ENCODE results near the gene HES4. TPM values are rescaled to one million over a fixed set of nuclear protein-coding genes. Genes with fewer than 3 reads are reported as not detected.

HES4 gene
- total RNA-seq, 1 experiment from 2014 or later: 18.5 TPM

- H3K4me3 ChIP-seq (ENCODE audit: low read depth, low read length, poor library complexity, severe bottlenecking): no peak overlapping the region
- BruUV-seq (replicated peaks): no TSS peak
- POLR2A ChIA-PET (ENCODE audit: low non-redundant PET): no interaction called here
Observed at GRCh38 chr1:967466-968343, 32.2 kb downstream of the HES4 start.

GRCh38 chr1:966704-967300, 33.1 kb downstream of the HES4 start:
- no peak overlapping the region for H3K27ac ChIP-seq (ENCODE audit: low read depth, low read length, poor library complexity, severe bottlenecking)
- BruUV-seq (replicated peaks): no TSS peak
- peaks cover 8% of the 10 kb centered on the region for H3K4me1 ChIP-seq (ENCODE audit: insufficient read depth, low read length, poor library complexity, severe bottlenecking)
- TF ChIP-seq CTCF (conservative IDR thresholded peaks at IDR 0.05; ENCODE audit: low read depth, low read length): no peak
- TF ChIP-seq EZH2 (IDR thresholded peaks at IDR 0.05; ENCODE audit: borderline replicate concordance, low read depth, low read length, poor library complexity, severe bottlenecking): no peak
- H3K36me3 ChIP-seq (ENCODE audit: insufficient read depth, low read length, poor library complexity, severe bottlenecking): peaks cover 6% of the 10 kb centered on the region
- peaks cover 18% of the 10 kb centered on the region for H3K27me3 ChIP-seq (replicated peaks; ENCODE audit: insufficient read depth, low read depth, low read length, poor library complexity)
- peak overlapping the region; percentile 51 for H3K4me3 ChIP-seq (ENCODE audit: low read depth, low read length, poor library complexity, severe bottlenecking)
- no peaks in the 10 kb centered on the region for H3K9me3 ChIP-seq (ENCODE audit: low read depth, low read length, poor library complexity, severe bottlenecking)
- DNase-seq (ENCODE audit: low spot score): peak; percentile 63
- POLR2A ChIA-PET (ENCODE audit: low non-redundant PET): no interaction called here
- CTCF ChIA-PET: no interaction called here
- intact Hi-C loops (cut with micrococcal nuclease; ENCODE audit: unreplicated experiment): no loop called here

More at GRCh38 chr1:967466-968343, 32.2 kb downstream of the HES4 start:
- no peak for TF ChIP-seq EZH2 (IDR thresholded peaks at IDR 0.05; ENCODE audit: borderline replicate concordance, low read depth, low read length, poor library complexity, severe bottlenecking)
- no peak for TF ChIP-seq CTCF (conservative IDR thresholded peaks at IDR 0.05; ENCODE audit: low read depth, low read length)
- Histone ChIP-seq H3K4me1 (ENCODE audit: insufficient read depth, low read length, poor library complexity, severe bottlenecking) (peaks cover 8% of the 10 kb centered on the region), H3K27me3 (replicated peaks; ENCODE audit: insufficient read depth, low read depth, low read length, poor library complexity) (peaks cover 25% of the 10 kb centered on the region), H3K27ac (ENCODE audit: low read depth, low read length, poor library complexity, severe bottlenecking) (no peak overlapping the region), H3K36me3 (ENCODE audit: insufficient read depth, low read length, poor library complexity, severe bottlenecking) (no peaks in the 10 kb centered on the region), H3K9me3 (ENCODE audit: low read depth, low read length, poor library complexity, severe bottlenecking) (no peaks in the 10 kb centered on the region)
- CTCF ChIA-PET: no interaction called here
- intact Hi-C loops (cut with micrococcal nuclease; ENCODE audit: unreplicated experiment): no loop called here
- no peak for DNase-seq (ENCODE audit: low spot score)

- no peak for DNase-seq (ENCODE audit: low spot score)
- H3K27ac ChIP-seq (ENCODE audit: low read depth, low read length, poor library complexity, severe bottlenecking): no peak within 1 kb of the TSS
- BruUV-seq (replicated peaks): no TSS peak
- H3K27me3 ChIP-seq (replicated peaks; ENCODE audit: insufficient read depth, low read depth, low read length, poor library complexity): peaks cover 13% of the 10 kb centered on the region
- no peaks in the 10 kb centered on the region for H3K9me3 ChIP-seq (ENCODE audit: low read depth, low read length, poor library complexity, severe bottlenecking)
- intact Hi-C loops (cut with micrococcal nuclease; ENCODE audit: unreplicated experiment): no loop called here
- ChIA-PET CTCF (no interaction called here), POLR2A (ENCODE audit: low non-redundant PET) (no interaction called here)
- H3K4me1 ChIP-seq (ENCODE audit: insufficient read depth, low read length, poor library complexity, severe bottlenecking): peaks cover 8% of the 10 kb centered on the region
- H3K36me3 ChIP-seq (ENCODE audit: insufficient read depth, low read length, poor library complexity, severe bottlenecking): peaks cover 6% of the 10 kb centered on the region
- TF ChIP-seq CTCF (conservative IDR thresholded peaks at IDR 0.05; ENCODE audit: low read depth, low read length) (no peak), EZH2 (IDR thresholded peaks at IDR 0.05; ENCODE audit: borderline replicate concordance, low read depth, low read length, poor library complexity, severe bottlenecking) (no peak)
- peak within 1 kb of the TSS; percentile 51 for H3K4me3 ChIP-seq (ENCODE audit: low read depth, low read length, poor library complexity, severe bottlenecking)
Observed at GRCh38 chr1:966135-966703, 33.7 kb downstream of the HES4 start, which contains the start of gene PLEKHN1. Gene PLEKHN1 (plus strand): TSS chr1:966482. CDS start chr1:966532, 50 bp downstream.

Measured in A673 (cell line).